PFSK-1 (cell line): ENCODE data around the gene DDAH1.

Experiments used
- FOXP2 ChIP-seq: optimal IDR thresholded peaks from 2 replicates; pipeline ENCODE3; 2011; ENCODE audit warnings: borderline replicate concordance, control low read depth, inconsistent platforms; ENCODE audit not compliant: insufficient read depth; ENCODE audit errors: extremely low read length, extremely low read depth
- POLR2AphosphoS5 ChIP-seq: IDR thresholded peaks from 2 replicates; pipeline ENCODE4 v1.6.1; 2012; ENCODE audit warnings: low read depth, mild to moderate bottlenecking, control low read depth, low read length, moderate library complexity
- REST ChIP-seq, 2 experiments: IDR thresholded peaks; 2 replicates each; pipeline versions ENCODE4 v1.6.1 to v1.8.0; 2011 to 2012; ENCODE audit warnings: low read depth in 2 of 2, low read length in 2 of 2, control low read depth in 1 of 2, inconsistent platforms in 1 of 2, mild to moderate bottlenecking in 1 of 2, moderate library complexity in 1 of 2; ENCODE audit not compliant: insufficient read depth in 1 of 2
- SIN3A ChIP-seq: IDR thresholded peaks from 2 replicates; pipeline ENCODE4 v1.6.1; 2012; ENCODE audit warnings: mild to moderate bottlenecking, low read length, moderate library complexity, borderline replicate concordance; ENCODE audit not compliant: insufficient read depth
- TAF1 ChIP-seq: IDR thresholded peaks from 2 replicates; pipeline ENCODE4 v1.6.1; 2012; ENCODE audit warnings: low read length, control low read depth, borderline replicate concordance; ENCODE audit not compliant: insufficient read depth

Gene DDAH1

DNA sequence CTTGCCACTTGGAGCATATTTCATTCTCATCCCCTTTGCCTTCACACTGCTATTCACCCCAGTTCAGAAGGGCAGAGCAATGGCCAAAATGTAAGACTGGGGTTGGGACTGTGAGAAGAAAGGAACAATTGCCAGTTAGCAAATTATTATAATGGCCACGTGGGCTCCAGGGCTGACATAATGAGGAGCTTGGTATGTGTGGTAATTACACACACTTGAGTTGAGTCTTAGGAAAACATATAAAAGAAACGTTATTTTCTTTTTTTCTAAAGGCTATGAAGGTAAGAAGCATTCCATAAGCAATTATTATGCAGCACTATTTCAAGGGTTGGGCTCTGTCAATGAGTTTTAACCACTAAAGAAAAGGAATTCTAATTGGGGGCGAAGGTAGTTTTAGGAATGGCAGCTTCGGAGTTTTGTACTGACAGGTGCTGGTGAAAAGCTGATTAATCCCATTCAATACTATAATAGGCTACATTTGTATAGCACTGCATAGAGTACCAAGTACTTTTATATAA lies 156.1 kb downstream of the DDAH1 start:
- TF ChIP-seq REST (IDR thresholded peaks at IDR 0.05; ENCODE audit: insufficient read depth in 1 of 2, low read depth in 2 of 2, low read length in 2 of 2) (no peak), TAF1 (no peak), POLR2AphosphoS5 (no peak), FOXP2 (no peak), SIN3A (no peak)

- no peak for TF ChIP-seq FOXP2
- no peak for TF ChIP-seq REST (IDR thresholded peaks at IDR 0.05; ENCODE audit: insufficient read depth in 1 of 2, low read depth in 2 of 2, low read length in 2 of 2)
- TF ChIP-seq POLR2AphosphoS5, result no peak
- TF ChIP-seq TAF1, result no peak
- TF ChIP-seq SIN3A, result no peak
These were observed 156.7 kb downstream of the DDAH1 start for GRCh38 chr1:85307987-85308832.

DNA sequence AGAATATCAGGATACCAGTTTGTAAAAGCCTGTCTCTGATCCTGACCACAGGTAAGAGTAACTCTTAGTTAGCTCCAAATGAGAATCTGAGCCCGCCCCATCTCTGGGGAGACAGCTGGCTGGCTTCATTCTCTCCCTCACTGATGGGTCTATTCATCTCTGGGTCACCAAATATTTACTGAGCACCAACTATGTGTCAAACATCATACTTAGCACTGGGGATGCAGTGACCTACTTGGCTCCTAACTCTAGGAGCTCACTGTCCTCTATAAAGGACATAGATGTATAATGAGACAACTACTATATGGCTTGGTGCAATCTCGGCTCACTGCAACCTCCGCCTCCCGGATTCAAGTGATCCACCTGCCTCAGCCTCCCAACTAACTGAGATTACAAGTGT lies 158.7 kb downstream of the DDAH1 start:
- no peak for TF ChIP-seq POLR2AphosphoS5

- TF ChIP-seq TAF1, result no peak
- TF ChIP-seq SIN3A, result no peak
- TF ChIP-seq FOXP2, result no peak
- no peak for TF ChIP-seq REST (IDR thresholded peaks at IDR 0.05; ENCODE audit: insufficient read depth in 1 of 2, low read depth in 2 of 2, low read length in 2 of 2)
- no peak for TF ChIP-seq POLR2AphosphoS5
These were observed 161.4 kb downstream of the DDAH1 start for GRCh38 chr1:85303440-85304162.

DNA sequence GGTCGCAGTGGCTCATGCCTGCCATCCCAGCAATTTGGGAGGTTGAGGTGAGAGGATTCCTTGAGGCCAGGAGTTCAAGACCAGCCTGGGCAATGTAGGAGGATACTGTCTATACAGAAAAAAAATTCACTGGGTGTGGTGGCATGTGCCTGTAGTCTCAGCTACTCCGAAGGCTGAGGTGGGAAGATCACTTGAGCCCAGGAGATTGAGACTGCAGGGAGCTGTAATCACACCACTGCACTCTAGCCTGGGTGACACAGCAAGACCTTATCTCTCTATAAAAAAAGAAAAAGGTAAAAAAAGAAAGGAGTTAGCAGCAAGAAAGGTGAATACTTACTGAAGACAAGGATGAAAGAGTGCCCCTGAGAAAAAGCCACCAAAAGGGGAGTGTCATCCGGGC lies 164.8 kb downstream of the DDAH1 start:
- TF ChIP-seq POLR2AphosphoS5, result no peak
- TF ChIP-seq FOXP2, result no peak
- TF ChIP-seq SIN3A, result no peak
- TF ChIP-seq REST (IDR thresholded peaks at IDR 0.05; ENCODE audit: insufficient read depth in 1 of 2, low read depth in 2 of 2, low read length in 2 of 2), result no peak
- no peak for TF ChIP-seq TAF1
